PC-3 (cell line): ENCODE data around the gene ICA1L. TPM values are rescaled to one million over a fixed set of nuclear protein-coding genes. Genes with fewer than 3 reads are reported as not detected.

ENCODE experiments used
- ATAC-seq: fragments of 200-7000 bp; cut with Tn5 transposase; 2 replicates; pipeline ENCODE4 v1.9.1; 2020; ENCODE audit warnings: mild to moderate bottlenecking, moderate library complexity
- BruUV-seq: library from RNA; stranded (reverse); fragments of 400-500 nt; replicated peaks from 2 replicates; lab custom pipeline; 2021; lab: Mats Ljungman, UMichigan
- CTCF ChIA-PET: fragments of 300-600 bp; sonication (Branson Sonifier 250); formaldehyde crosslinking; loops from one replicate; lab custom pipeline; 2022; ENCODE audit warnings: antibody characterized with exemption; lab: Charles Lee
- POLR2A ChIA-PET: fragments of 300-600 bp; sonication (Branson Sonifier 250); formaldehyde crosslinking; loops from one replicate; lab custom pipeline; 2022; ENCODE audit warnings: antibody characterized with exemption; ENCODE audit not compliant: unreplicated experiment; lab: Charles Lee
- DNase-seq: peaks from one replicate; pipeline ENCODE4 v3.0.0-alpha.2; 2015
- H2AFZ ChIP-seq: fragments of 300-600 bp; sonication (generic); 2 replicates; pipeline ENCODE4 v1.6.0; 2016; ENCODE audit warnings: antibody characterized with exemption, low read length
- H3F3A ChIP-seq: fragments of 300-600 bp; sonication (generic); one replicate; pipeline ENCODE4 v1.6.0; 2017; ENCODE audit warnings: antibody characterized with exemption, low read length, control low read depth, mild to moderate bottlenecking; ENCODE audit not compliant: unreplicated experiment
- H3K27ac ChIP-seq: fragments of 300-600 bp; sonication (generic); 2 replicates; pipeline ENCODE4 v1.5.1; 2016; ENCODE audit warnings: mild to moderate bottlenecking, low read length
- H3K27me3 ChIP-seq: fragments of 300-600 bp; sonication (generic); 2 replicates; pipeline ENCODE4 v1.6.1; 2016; ENCODE audit warnings: low read length, mixed read lengths
- H3K36me3 ChIP-seq: fragments of 300-600 bp; sonication (generic); 2 replicates; pipeline ENCODE4 v1.6.1; 2016; ENCODE audit warnings: low read depth, mixed run types, low read length, mixed read lengths
- H3K4me1 ChIP-seq: fragments of 300-600 bp; sonication (generic); 2 replicates; pipeline ENCODE4 v1.5.1; 2016; ENCODE audit warnings: low read length; ENCODE audit not compliant: insufficient read depth
- H3K4me2 ChIP-seq: fragments of 300-600 bp; sonication (generic); 2 replicates; pipeline ENCODE4 v1.6.0; 2016; ENCODE audit warnings: low read length
- H3K4me3 ChIP-seq: fragments of 300-600 bp; sonication (generic); 2 replicates; pipeline ENCODE4 v1.5.1; 2016; ENCODE audit warnings: mild to moderate bottlenecking, low read length, mixed read lengths
- H3K79me2 ChIP-seq: fragments of 300-600 bp; sonication (generic); 2 replicates; pipeline ENCODE4 v1.6.1; 2017; ENCODE audit warnings: low read length, mixed read lengths
- H3K9ac ChIP-seq: fragments of 300-600 bp; sonication (generic); 2 replicates; pipeline ENCODE4 v1.6.0; 2016; ENCODE audit warnings: mild to moderate bottlenecking, low read length
- H3K9me2 ChIP-seq: fragments of 300-600 bp; sonication (generic); replicated peaks from 2 replicates; pipeline ENCODE4 v1.6.1; 2016; ENCODE audit warnings: mixed run types, low read length, mixed read lengths
- H3K9me3 ChIP-seq: fragments of 300-600 bp; sonication (generic); 2 replicates; pipeline ENCODE4 v1.6.1; 2016; ENCODE audit warnings: low read length, mixed read lengths
- H4K20me1 ChIP-seq: fragments of 300-600 bp; sonication (generic); 2 replicates; pipeline ENCODE4 v1.6.1; 2016; ENCODE audit warnings: low read length, mixed read lengths
- CTCF ChIP-seq: fragments of 300-600 bp; sonication (generic); conservative IDR thresholded peaks from 2 replicates; pipeline ENCODE4 v1.5.1; 2017; ENCODE audit warnings: antibody characterized with exemption, low read depth, mild to moderate bottlenecking, low read length
- EZH2 ChIP-seq: fragments of 300-600 bp; sonication (generic); IDR thresholded peaks from one replicate; pipeline ENCODE4 v1.6.1; 2017; ENCODE audit warnings: antibody characterized with exemption, mild to moderate bottlenecking, low read length; ENCODE audit not compliant: unreplicated experiment
- EZH2phosphoT487 ChIP-seq: fragments of 300-600 bp; sonication (generic); IDR thresholded peaks from 2 replicates; pipeline ENCODE4 v1.6.1; 2018; ENCODE audit warnings: mild to moderate bottlenecking, antibody characterized with exemption, low read length, borderline replicate concordance
- intact Hi-C: fragments of 100-400 bp; cut with micrococcal nuclease; formaldehyde crosslinking; loops from 2 replicates; pipeline ENCODE4 v1.9.0; 2023
- total RNA-seq: library from RNA; depleted of rRNA; stranded (reverse); fragments of >200 nt; gene quantifications from 2 replicates; pipeline ENCODE4 v1.2.3, GENCODE V29; 2014

Gene ICA1L
- total RNA-seq, 1 experiment from 2014 or later = 2.5 TPM

- ChIA-PET CTCF (no interaction called here), POLR2A (no interaction called here)
- no TSS peak for BruUV-seq
- Histone ChIP-seq H3K9me2 (no peaks in the 10 kb centered on the region), H3K79me2 (no peaks in the 10 kb centered on the region), H3K36me3 (peaks cover 12% of the 10 kb centered on the region; the same call in 1 of the 2 replicates), H3K9ac (no peak overlapping the region), H3K9me3 (no peaks in the 10 kb centered on the region), H3K27me3 (no peaks in the 10 kb centered on the region), H3K27ac (no peak overlapping the region), H3K4me3 (no peak overlapping the region), H3K4me1 (no peaks in the 10 kb centered on the region), H3F3A (no peaks in the 10 kb centered on the region), H4K20me1 (no peaks in the 10 kb centered on the region), H3K4me2 (no peak overlapping the region), H2AFZ (no peak overlapping the region)
- TF ChIP-seq CTCF (no peak; the same call in 1 of the 2 replicates), EZH2phosphoT487 (no peak)
- intact Hi-C loops = no loop called here
- DNase-seq (no peak), ATAC-seq (no peak)
Observed at GRCh38 chr2:202883987-202884675, 12.6 kb upstream of the ICA1L start.

GRCh38 chr2:202881570-202881969 is 10.0 kb upstream of the ICA1L start:
- H3K36me3 ChIP-seq = peaks cover 12% of the 10 kb centered on the region; the same call in 1 of the 2 replicates
- H3K27me3 ChIP-seq = no peaks in the 10 kb centered on the region
- POLR2A ChIA-PET = no interaction called here
- H3K4me2 ChIP-seq = no peak overlapping the region
- no peak for ATAC-seq
- no peak overlapping the region for H3K9ac ChIP-seq
- no peaks in the 10 kb centered on the region for H3K9me2 ChIP-seq
- H3K9me3 ChIP-seq = no peaks in the 10 kb centered on the region
- H3K4me3 ChIP-seq = no peak overlapping the region
- no peaks in the 10 kb centered on the region for H4K20me1 ChIP-seq
- intact Hi-C loops = no loop called here
- H3K4me1 ChIP-seq = no peaks in the 10 kb centered on the region
- H2AFZ ChIP-seq = no peak overlapping the region
- no TSS peak for BruUV-seq
- no peak overlapping the region for H3K27ac ChIP-seq
- CTCF ChIA-PET = no interaction called here
- no peak for DNase-seq
- no peaks in the 10 kb centered on the region for H3K79me2 ChIP-seq
- H3F3A ChIP-seq = no peaks in the 10 kb centered on the region
- TF ChIP-seq EZH2 (no peak), EZH2phosphoT487 (no peak), CTCF (no peak)

- Histone ChIP-seq H3K27ac (no peak overlapping the region), H3F3A (no peaks in the 10 kb centered on the region), H3K4me3 (no peak overlapping the region), H3K4me1 (no peaks in the 10 kb centered on the region), H3K36me3 (peaks cover 7% of the 10 kb centered on the region; the same call in 1 of the 2 replicates), H3K27me3 (no peaks in the 10 kb centered on the region), H2AFZ (no peak overlapping the region), H3K9me3 (no peaks in the 10 kb centered on the region), H3K79me2 (no peaks in the 10 kb centered on the region), H3K4me2 (no peak overlapping the region), H3K9me2 (no peaks in the 10 kb centered on the region), H4K20me1 (no peaks in the 10 kb centered on the region), H3K9ac (no peak overlapping the region)
- intact Hi-C loops = no loop called here
- ATAC-seq (no peak), DNase-seq (no peak)
- CTCF ChIA-PET = no interaction called here
- POLR2A ChIA-PET = no interaction called here
- BruUV-seq = no TSS peak
- TF ChIP-seq EZH2 (no peak), CTCF (no peak), EZH2phosphoT487 (no peak)
Observed at GRCh38 chr2:202877699-202878098, 6.1 kb upstream of the ICA1L start.
